Measurements from ENCODE around the gene CASZ1.

Gene CASZ1

GRCh38 chr1:10829067-10829818, 32.8 kb upstream of the CASZ1 start:
- H3K4me1 ChIP-seq = no peaks in the 10 kb centered on the region
- H3K4me3 ChIP-seq (ENCODE audit: low read depth, low read length) = no peak overlapping the region
- no peak for TF ChIP-seq CTCF (IDR thresholded peaks at IDR 0.05)
- no peak overlapping the region for H2AFZ ChIP-seq
- H3K9ac ChIP-seq = no peak overlapping the region
- no peaks in the 10 kb centered on the region for H3K9me3 ChIP-seq (ENCODE audit: control insufficient read depth, low read length)
- H3K79me2 ChIP-seq = no peaks in the 10 kb centered on the region
- no peak overlapping the region for H3K4me2 ChIP-seq (ENCODE audit: low read length)
- no peaks in the 10 kb centered on the region for H3K36me3 ChIP-seq (ENCODE audit: control insufficient read depth, insufficient read depth, low read length)
- H3K27me3 ChIP-seq (ENCODE audit: control insufficient read depth, insufficient read depth, low read length) = no peaks in the 10 kb centered on the region
- H3K27ac ChIP-seq = no peak overlapping the region

GRCh38 chr1:10827377-10828333, 31.2 kb upstream of the CASZ1 start:
- Histone ChIP-seq H3K79me2 (no peaks in the 10 kb centered on the region), H3K4me1 (no peaks in the 10 kb centered on the region), H3K4me2 (ENCODE audit: low read length) (no peak overlapping the region), H3K4me3 (ENCODE audit: low read depth, low read length) (no peak overlapping the region), H2AFZ (no peak overlapping the region), H3K9me3 (ENCODE audit: control insufficient read depth, low read length) (no peaks in the 10 kb centered on the region), H3K27ac (no peak overlapping the region), H3K27me3 (ENCODE audit: control insufficient read depth, insufficient read depth, low read length) (no peaks in the 10 kb centered on the region), H3K9ac (no peak overlapping the region), H3K36me3 (ENCODE audit: control insufficient read depth, insufficient read depth, low read length) (no peaks in the 10 kb centered on the region)
- no peak for TF ChIP-seq CTCF (IDR thresholded peaks at IDR 0.05)

- H3K4me3 ChIP-seq (ENCODE audit: low read depth, low read length) = no peak overlapping the region
- H3K36me3 ChIP-seq (ENCODE audit: control insufficient read depth, insufficient read depth, low read length) = no peaks in the 10 kb centered on the region
- no peak overlapping the region for H2AFZ ChIP-seq
- H3K27me3 ChIP-seq (ENCODE audit: control insufficient read depth, insufficient read depth, low read length) = no peaks in the 10 kb centered on the region
- H3K9ac ChIP-seq = no peak overlapping the region
- no peak overlapping the region for H3K27ac ChIP-seq
- H3K4me2 ChIP-seq (ENCODE audit: low read length) = no peak overlapping the region
- H3K79me2 ChIP-seq = no peaks in the 10 kb centered on the region
- H3K9me3 ChIP-seq (ENCODE audit: control insufficient read depth, low read length) = no peaks in the 10 kb centered on the region
- TF ChIP-seq CTCF (IDR thresholded peaks at IDR 0.05) = no peak
- no peaks in the 10 kb centered on the region for H3K4me1 ChIP-seq
Observed at GRCh38 chr1:10825592-10825991, 29.1 kb upstream of the CASZ1 start.

- H3K27me3 ChIP-seq (ENCODE audit: control insufficient read depth, insufficient read depth, low read length) = no peaks in the 10 kb centered on the region
- no peak for TF ChIP-seq CTCF (IDR thresholded peaks at IDR 0.05)
Observed at GRCh38 chr1:10824821-10825540, 28.5 kb upstream of the CASZ1 start.

More at GRCh38 chr1:10824821-10825540, 28.5 kb upstream of the CASZ1 start:
- H3K9me3 ChIP-seq (ENCODE audit: control insufficient read depth, low read length) = no peaks in the 10 kb centered on the region
- no peak overlapping the region for H3K27ac ChIP-seq
- H3K4me2 ChIP-seq (ENCODE audit: low read length) = no peak overlapping the region
- no peak overlapping the region for H3K9ac ChIP-seq
- H3K4me3 ChIP-seq (ENCODE audit: low read depth, low read length) = no peak overlapping the region
- no peak overlapping the region for H2AFZ ChIP-seq
- H3K4me1 ChIP-seq = no peaks in the 10 kb centered on the region
- H3K79me2 ChIP-seq = no peaks in the 10 kb centered on the region
- no peaks in the 10 kb centered on the region for H3K36me3 ChIP-seq (ENCODE audit: control insufficient read depth, insufficient read depth, low read length)
